Panc1 (cell line): ENCODE results near the gene KCNQ2. TPM values are rescaled to one million over a fixed set of nuclear protein-coding genes. Genes with fewer than 3 reads are reported as not detected.

Experiments used
- ATAC-seq: fragments of 200-7000 bp; cut with Tn5 transposase; 2 replicates; pipeline ENCODE4 v1.9.1; 2020; ENCODE audit warnings: mild to moderate bottlenecking, moderate library complexity
- BruUV-seq: library from RNA; stranded (reverse); fragments of 400-500 nt; replicated peaks from 2 replicates; lab custom pipeline; 2021; lab: Mats Ljungman, UMichigan
- CTCF ChIA-PET: fragments of 300-600 bp; sonication (Branson Sonifier 250); formaldehyde crosslinking; loops from one replicate; lab custom pipeline; 2022; ENCODE audit warnings: antibody characterized with exemption; lab: Charles Lee
- POLR2A ChIA-PET: fragments of 300-600 bp; sonication (Branson Sonifier 250); formaldehyde crosslinking; loops from one replicate; lab custom pipeline; 2022; ENCODE audit warnings: antibody characterized with exemption; lab: Charles Lee
- DNase-seq: peaks from one replicate; pipeline ENCODE4 v3.0.0-alpha.2; 2010; ENCODE audit warnings: low read depth, low spot score
- H3K27ac ChIP-seq: 2 replicates; pipeline ENCODE4 v1.5.1; 2011; ENCODE audit warnings: mild to moderate bottlenecking, low read length, inconsistent platforms
- H3K27me3 ChIP-seq: fragments of 200-500 bp; sonication (Bioruptor generic); 2 replicates; pipeline ENCODE4 v1.6.0; 2014; ENCODE audit warnings: low read length, inconsistent platforms; ENCODE audit not compliant: control insufficient read depth, insufficient read depth
- H3K36me3 ChIP-seq: fragments of 200-500 bp; sonication (Bioruptor generic); 2 replicates; pipeline ENCODE4 v1.5.1; 2014; ENCODE audit warnings: inconsistent platforms, mild to moderate bottlenecking, low read length, moderate library complexity; ENCODE audit not compliant: control insufficient read depth, insufficient read depth
- H3K4me1 ChIP-seq: 2 replicates; pipeline ENCODE4 v1.5.1; 2011; ENCODE audit warnings: inconsistent platforms, mild to moderate bottlenecking, low read length, moderate library complexity; ENCODE audit not compliant: control insufficient read depth, insufficient read depth
- H3K4me3 ChIP-seq, 2 experiments: 2 replicates each; pipeline ENCODE4 v1.5.1; 2011 to 2012; ENCODE audit warnings: low read depth in 2 of 2, low read length in 2 of 2, mild to moderate bottlenecking in 2 of 2, inconsistent platforms in 1 of 2, moderate library complexity in 1 of 2
- H3K9me3 ChIP-seq: fragments of 200-500 bp; sonication (Bioruptor generic); 2 replicates; pipeline ENCODE4 v1.5.1; 2014; ENCODE audit warnings: low read depth, mild to moderate bottlenecking, inconsistent platforms, low read length, moderate library complexity; ENCODE audit not compliant: control insufficient read depth, insufficient read depth
- POLR2AphosphoS5 ChIP-seq: IDR thresholded peaks from 2 replicates; pipeline ENCODE4 v1.6.1; 2012; ENCODE audit warnings: mild to moderate bottlenecking, low read depth, low read length, moderate library complexity
- SIN3A ChIP-seq: IDR thresholded peaks from 2 replicates; pipeline ENCODE4 v1.6.1; 2012; ENCODE audit warnings: low read depth, mild to moderate bottlenecking, low read length, moderate library complexity, borderline replicate concordance; ENCODE audit not compliant: insufficient read depth
- TCF7L2 ChIP-seq: IDR thresholded peaks from 2 replicates; pipeline ENCODE4 v1.6.1; 2011; ENCODE audit warnings: mild to moderate bottlenecking, low read depth, low read length, inconsistent platforms
- in situ Hi-C: cut with HindIII; loops from 2 replicates; pipeline ENCODE4 v1.10.0; 2016; ENCODE audit warnings: low sequenced_read_pairs, low pct_unique_long_range_greater_than_20kb
- intact Hi-C: fragments of 100-400 bp; cut with micrococcal nuclease; formaldehyde crosslinking; loops from one replicate; pipeline ENCODE4 v1.10.0; 2022; ENCODE audit not compliant: unreplicated experiment
- total RNA-seq: library from RNA; stranded (reverse); gene quantifications from one replicate; pipeline ENCODE4 v1.2.1, GENCODE V29; 2021; ENCODE audit not compliant: unreplicated experiment
- TF ChIP-seq, protein P1 (sequence below), 2 experiments: IDR thresholded peaks; 2 replicates each; pipeline ENCODE4 v1.6.1; 2011 to 2012; ENCODE audit warnings: low read depth in 2 of 2, control low read depth in 1 of 2, low read length in 1 of 2, mild to moderate bottlenecking in 1 of 2, moderate library complexity in 1 of 2; ENCODE audit not compliant: insufficient read depth in 1 of 2
- TF ChIP-seq, protein P2 (sequence below): fragments of 450-650 bp; IDR thresholded peaks from 2 replicates; pipeline ENCODE4 v1.5.1; 2017; ENCODE audit warnings: mild to moderate bottlenecking

The KCNQ2 gene
- total RNA-seq, 1 experiment from 2014 or later = 19.4 TPM

DNA sequence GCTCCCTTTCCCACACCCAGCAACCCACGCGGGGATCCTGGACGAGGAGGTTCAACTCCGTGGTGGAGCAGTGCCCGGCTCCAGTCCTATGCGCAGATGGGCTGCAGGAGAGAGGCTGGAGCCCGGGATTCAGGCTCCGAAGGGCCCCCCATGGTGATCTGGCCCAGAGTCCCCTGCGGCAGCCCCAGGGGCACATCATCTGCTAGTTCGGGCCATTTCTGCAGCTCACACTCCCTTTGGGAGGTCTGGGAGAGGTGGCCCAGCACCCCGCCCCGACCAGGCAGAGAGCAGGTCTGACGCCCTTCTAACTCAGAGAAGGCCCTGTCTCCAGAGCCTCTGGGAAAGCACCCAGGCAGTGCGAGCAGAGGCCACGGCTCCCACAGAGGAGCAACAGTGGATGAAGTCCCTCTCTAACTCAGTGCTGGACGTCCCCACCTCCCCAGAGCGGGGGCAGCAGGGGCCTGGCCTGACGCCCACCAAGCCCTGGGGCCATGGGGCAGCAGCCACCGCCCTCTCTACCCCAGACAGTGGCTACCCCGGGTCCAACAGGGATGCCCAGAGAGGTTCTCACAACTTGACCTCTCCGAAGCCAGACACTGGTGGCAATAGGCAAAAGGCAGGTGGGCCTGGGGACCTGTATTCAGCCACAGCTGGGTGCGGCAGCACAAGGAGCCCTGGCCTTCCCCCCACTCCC, 3.3 kb downstream of the KCNQ2 start:
- CTCF ChIA-PET = no interaction called here
- no peak overlapping the region for H3K4me3 ChIP-seq
- H3K4me1 ChIP-seq = peaks cover 12% of the 10 kb centered on the region
- POLR2A ChIA-PET = no interaction called here
- TF ChIP-seq TCF7L2 = no peak
- no peak for TF ChIP-seq SIN3A
- TF ChIP-seq, protein P1, sequence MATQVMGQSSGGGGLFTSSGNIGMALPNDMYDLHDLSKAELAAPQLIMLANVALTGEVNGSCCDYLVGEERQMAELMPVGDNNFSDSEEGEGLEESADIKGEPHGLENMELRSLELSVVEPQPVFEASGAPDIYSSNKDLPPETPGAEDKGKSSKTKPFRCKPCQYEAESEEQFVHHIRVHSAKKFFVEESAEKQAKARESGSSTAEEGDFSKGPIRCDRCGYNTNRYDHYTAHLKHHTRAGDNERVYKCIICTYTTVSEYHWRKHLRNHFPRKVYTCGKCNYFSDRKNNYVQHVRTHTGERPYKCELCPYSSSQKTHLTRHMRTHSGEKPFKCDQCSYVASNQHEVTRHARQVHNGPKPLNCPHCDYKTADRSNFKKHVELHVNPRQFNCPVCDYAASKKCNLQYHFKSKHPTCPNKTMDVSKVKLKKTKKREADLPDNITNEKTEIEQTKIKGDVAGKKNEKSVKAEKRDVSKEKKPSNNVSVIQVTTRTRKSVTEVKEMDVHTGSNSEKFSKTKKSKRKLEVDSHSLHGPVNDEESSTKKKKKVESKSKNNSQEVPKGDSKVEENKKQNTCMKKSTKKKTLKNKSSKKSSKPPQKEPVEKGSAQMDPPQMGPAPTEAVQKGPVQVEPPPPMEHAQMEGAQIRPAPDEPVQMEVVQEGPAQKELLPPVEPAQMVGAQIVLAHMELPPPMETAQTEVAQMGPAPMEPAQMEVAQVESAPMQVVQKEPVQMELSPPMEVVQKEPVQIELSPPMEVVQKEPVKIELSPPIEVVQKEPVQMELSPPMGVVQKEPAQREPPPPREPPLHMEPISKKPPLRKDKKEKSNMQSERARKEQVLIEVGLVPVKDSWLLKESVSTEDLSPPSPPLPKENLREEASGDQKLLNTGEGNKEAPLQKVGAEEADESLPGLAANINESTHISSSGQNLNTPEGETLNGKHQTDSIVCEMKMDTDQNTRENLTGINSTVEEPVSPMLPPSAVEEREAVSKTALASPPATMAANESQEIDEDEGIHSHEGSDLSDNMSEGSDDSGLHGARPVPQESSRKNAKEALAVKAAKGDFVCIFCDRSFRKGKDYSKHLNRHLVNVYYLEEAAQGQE (IDR thresholded peaks at IDR 0.05; ENCODE audit: insufficient read depth in 1 of 2, low read depth in 2 of 2, low read length in 1 of 2) = no peak
- TF ChIP-seq POLR2AphosphoS5 = no peak
- TF ChIP-seq, protein P2, sequence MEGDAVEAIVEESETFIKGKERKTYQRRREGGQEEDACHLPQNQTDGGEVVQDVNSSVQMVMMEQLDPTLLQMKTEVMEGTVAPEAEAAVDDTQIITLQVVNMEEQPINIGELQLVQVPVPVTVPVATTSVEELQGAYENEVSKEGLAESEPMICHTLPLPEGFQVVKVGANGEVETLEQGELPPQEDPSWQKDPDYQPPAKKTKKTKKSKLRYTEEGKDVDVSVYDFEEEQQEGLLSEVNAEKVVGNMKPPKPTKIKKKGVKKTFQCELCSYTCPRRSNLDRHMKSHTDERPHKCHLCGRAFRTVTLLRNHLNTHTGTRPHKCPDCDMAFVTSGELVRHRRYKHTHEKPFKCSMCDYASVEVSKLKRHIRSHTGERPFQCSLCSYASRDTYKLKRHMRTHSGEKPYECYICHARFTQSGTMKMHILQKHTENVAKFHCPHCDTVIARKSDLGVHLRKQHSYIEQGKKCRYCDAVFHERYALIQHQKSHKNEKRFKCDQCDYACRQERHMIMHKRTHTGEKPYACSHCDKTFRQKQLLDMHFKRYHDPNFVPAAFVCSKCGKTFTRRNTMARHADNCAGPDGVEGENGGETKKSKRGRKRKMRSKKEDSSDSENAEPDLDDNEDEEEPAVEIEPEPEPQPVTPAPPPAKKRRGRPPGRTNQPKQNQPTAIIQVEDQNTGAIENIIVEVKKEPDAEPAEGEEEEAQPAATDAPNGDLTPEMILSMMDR = no peak
- H3K27me3 ChIP-seq = no peaks in the 10 kb centered on the region
- BruUV-seq = no TSS peak
- H3K36me3 ChIP-seq = no peaks in the 10 kb centered on the region; the same call in 1 of the 2 replicates
- intact Hi-C loops (no loop called here), in situ Hi-C loops (no loop called here)
- ATAC-seq (no peak), DNase-seq (no peak)
- no peaks in the 10 kb centered on the region for H3K9me3 ChIP-seq
- H3K27ac ChIP-seq = no peak overlapping the region

DNA sequence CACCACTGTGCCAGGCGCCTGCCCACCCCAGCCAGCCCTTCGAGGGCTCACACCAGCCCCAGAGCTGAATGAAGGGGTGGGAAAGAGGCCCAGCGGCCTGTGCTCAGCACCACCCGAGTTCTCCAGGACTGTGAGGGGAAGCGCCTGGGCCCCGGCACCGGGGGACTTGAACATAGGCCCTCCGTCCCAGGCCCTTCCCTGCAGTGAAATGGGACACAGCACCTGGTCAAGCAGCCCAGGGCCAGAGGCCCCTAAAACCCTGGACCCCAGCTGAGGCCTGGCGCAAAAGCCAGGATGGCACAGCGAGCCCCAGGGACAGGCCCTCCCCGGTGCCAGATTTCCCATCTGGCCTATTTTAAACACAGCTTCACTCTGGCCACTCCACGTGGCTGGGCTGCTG, 4.0 kb downstream of the KCNQ2 start:
- no peaks in the 10 kb centered on the region for H3K27me3 ChIP-seq
- no peak overlapping the region for H3K4me3 ChIP-seq
- no TSS peak for BruUV-seq
- TF ChIP-seq TCF7L2 (no peak), POLR2AphosphoS5 (no peak), SIN3A (no peak)
- TF ChIP-seq, protein P1 (IDR thresholded peaks at IDR 0.05; ENCODE audit: insufficient read depth in 1 of 2, low read depth in 2 of 2, low read length in 1 of 2) = no peak
- TF ChIP-seq, protein P2 = no peak
- H3K4me1 ChIP-seq = peaks cover 6% of the 10 kb centered on the region
- intact Hi-C loops = no loop called here
- no peaks in the 10 kb centered on the region; the same call in 1 of the 2 replicates for H3K36me3 ChIP-seq
- no peaks in the 10 kb centered on the region for H3K9me3 ChIP-seq
- POLR2A ChIA-PET = no interaction called here
- in situ Hi-C loops = no loop called here
- ATAC-seq (no peak), DNase-seq (no peak)
- CTCF ChIA-PET = no interaction called here
- H3K27ac ChIP-seq = no peak overlapping the region
